HUDEP-2 (cell line): ENCODE measurements around the gene ROR2.
"Not testable (repeated sequence)": the region's sequence is repeated elsewhere in the genome, so short reads cannot be mapped to it uniquely, and the experiment has no call there.

Experiments used
- DNase-seq, 76 experiments: peaks; one replicate each; lab custom pipeline; 2025; ENCODE audit not compliant: unreplicated experiment in 76 of 76; lab: John Stamatoyannopoulos, UW

ROR2 gene

DNA sequence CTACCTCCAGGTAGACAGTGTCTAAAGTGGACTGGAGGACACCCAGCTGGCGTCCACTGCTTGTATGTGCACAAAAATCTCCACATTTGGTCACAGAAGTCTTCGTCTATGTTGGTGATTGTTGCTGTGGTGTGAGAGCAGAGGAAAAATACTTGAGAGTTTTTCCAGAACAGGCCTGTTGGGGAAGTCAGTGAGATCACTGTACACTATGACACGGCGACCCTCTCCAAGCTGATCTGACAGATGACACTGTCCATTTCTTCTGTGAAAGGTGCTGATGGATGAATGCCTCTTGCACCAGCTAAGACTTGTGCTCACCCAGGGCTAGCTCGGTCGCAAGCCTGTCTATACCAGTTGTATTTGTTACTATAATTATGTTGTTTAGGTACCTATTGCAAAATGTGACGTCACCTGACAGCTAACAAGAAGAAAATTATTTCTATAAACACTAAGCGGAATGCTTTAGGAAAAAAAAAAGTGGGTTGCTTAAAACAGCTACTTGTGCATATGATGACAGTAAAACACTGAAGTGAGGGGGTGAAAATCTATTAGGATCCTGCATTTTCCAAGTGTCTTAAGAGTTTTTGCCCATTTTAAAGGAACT lies 142.3 kb downstream of the ROR2 start:
- DNase-seq = no peak

DNA sequence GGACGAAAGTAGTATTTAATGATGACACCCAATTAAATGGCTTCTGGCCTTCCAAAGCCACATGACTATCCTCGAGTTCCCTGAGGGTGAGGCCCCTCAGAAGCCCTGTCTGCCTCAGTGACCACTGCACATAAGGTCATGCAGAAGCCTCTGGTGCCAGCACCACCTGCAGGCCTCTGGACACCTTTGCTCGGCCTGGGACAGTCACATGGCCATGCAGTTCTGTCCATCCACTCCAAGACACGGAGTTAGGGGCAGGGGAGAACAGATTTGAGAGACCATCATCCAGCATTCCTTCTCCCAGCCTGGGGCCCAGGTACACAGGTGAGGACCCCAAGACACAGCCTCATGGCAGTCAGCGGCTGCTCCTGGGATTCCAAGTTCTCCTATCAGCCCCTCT lies 145.0 kb downstream of the ROR2 start:
- no peak for DNase-seq

DNA sequence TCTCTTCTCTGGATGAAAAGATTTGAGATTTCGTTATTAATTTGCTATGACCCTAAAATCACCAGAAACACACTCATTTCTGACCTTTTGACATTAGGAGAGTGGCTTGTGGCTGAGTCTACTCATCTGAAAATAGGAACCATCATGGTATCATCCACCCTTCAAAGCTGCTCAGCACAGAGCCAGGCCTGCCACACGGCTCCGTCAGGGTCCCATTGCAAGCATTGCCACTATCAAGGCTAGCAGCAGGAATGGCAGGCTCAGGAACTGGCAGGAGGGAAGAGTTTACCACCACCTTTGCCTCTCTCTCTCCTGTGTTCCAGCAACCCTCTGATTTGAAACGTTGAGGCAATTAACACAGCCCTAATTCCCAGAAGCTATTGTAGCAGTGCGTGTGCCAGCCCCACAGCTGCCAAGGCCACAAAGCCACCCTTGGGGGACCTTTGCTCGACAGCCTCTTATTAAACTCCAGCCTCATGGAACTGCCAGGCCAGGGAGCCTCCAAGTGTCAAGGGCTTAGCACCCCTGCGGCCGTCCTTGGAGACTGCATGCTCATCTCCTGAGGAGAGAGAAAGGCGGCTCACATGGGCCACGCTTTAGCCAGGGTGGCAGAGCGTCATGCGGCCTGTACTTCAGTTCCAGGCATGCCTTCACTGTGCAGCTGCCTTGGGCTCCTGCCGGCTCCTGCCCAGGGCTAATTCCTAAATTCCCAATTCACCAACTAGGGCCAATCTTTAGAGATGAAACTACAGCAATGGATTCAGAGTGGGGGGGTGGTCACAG lies 145.9 kb downstream of the ROR2 start:
- DNase-seq = no peak

DNA sequence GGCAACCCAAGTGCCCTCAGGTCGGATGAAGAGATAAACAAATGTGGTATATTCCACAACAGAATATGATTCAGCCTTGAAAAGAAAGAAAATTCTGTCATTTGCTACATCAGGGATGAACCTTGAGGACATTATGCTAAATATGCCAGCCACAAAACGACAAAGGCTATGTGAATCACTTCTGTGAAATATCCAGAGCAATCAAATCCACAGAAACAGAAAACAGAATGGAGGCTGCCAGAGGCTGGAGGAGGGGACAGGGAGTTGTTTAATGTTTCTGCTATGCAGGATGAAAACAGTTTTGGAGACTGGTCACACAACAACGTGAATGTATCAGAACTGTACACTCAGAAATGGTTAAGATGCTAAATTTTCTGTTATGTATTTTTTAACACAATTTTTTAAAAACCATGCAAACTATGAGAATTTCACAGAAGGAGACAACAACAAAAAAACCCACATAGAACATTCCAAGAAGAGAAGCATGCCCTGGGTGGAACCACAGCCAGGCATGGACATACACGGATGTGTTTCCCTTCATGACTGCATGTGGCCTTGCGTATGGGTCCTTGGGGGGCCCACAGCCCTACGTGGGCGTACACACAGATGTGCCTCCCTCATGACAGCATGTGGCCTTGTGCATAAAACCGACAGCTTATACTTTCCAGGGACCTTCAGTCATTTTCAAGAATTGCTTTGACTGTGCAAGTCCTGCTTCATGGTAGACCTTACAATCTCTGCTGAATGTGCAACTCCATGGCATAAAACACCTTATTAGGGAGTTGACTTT lies 146.7 kb downstream of the ROR2 start:
- DNase-seq = no peak

DNA sequence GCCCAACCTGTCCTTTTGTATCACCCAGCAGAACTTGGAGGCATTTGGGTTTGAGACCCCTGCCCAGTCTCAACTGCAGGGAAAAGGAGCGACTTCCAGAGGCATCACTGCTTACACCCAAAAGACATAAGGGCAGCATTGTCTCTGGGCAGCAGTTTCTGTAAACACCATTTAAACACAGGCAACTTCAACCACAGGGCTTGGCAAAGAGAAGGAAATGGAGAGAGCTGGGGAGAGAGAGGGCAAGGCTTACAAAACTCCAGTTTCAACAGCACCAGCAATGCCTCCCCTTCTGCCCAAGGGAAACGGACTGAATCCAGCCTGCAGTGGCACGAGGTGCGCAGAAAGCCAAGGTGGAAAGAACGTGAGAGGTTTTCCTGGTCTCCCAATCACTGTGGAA lies 147.6 kb downstream of the ROR2 start:
- DNase-seq = no peak

DNA sequence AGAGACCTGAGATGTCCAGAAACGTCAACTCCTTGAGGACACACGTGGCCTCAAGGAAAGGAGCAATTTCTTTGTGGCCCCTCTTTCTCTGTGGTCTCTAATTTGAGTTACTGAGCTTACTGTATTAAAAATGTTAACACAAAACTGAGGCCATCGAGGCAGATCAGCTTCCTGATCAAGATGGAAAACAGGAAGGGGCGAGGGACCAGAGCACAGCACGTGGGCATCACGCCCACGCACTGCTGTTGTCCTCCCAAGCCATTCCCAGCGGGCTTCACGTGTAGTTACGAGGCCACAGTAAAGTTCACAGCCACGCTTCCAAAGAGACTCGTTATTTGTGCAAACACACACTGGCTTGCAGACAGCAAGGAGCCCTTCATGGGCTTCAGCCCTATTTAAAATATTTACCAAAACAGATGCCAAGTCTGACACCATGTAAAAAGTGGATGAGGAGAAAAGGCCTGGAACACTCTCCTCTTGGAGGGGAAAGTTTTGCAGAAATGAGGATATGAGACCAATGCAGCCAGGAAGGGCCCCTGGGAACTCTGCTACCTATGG lies 149.5 kb downstream of the ROR2 start:
- no peak for DNase-seq

DNA sequence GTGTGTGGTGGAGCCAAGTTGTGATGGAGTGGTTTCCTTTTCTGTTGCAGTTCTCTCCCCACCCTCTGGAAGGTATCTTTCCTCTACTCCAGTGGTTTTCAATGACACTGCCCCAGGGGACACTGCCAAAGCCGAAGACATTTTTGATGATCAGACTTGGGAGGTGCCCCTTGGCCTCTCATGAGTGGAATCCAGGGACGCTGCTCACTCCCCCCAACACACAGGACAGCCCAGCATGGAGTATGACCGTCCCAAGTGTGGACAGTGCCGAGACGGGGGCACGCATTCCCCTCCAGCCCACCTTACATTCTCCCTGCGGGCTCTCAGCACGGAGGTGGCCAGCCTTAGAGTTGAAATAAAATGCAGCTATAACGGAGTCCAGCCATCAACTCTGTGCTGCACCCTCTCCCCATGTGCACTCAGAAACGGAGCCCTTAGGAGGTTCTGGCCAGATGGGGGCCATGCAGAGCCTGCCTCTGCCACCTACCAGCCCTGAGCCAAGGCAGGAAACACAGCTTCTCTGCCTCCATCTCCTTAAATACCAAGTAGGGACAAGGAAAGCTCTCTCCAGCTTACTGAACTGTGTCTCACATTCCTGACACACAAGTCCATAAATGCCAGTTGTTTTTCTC lies 150.8 kb downstream of the ROR2 start:
- no peak for DNase-seq

DNA sequence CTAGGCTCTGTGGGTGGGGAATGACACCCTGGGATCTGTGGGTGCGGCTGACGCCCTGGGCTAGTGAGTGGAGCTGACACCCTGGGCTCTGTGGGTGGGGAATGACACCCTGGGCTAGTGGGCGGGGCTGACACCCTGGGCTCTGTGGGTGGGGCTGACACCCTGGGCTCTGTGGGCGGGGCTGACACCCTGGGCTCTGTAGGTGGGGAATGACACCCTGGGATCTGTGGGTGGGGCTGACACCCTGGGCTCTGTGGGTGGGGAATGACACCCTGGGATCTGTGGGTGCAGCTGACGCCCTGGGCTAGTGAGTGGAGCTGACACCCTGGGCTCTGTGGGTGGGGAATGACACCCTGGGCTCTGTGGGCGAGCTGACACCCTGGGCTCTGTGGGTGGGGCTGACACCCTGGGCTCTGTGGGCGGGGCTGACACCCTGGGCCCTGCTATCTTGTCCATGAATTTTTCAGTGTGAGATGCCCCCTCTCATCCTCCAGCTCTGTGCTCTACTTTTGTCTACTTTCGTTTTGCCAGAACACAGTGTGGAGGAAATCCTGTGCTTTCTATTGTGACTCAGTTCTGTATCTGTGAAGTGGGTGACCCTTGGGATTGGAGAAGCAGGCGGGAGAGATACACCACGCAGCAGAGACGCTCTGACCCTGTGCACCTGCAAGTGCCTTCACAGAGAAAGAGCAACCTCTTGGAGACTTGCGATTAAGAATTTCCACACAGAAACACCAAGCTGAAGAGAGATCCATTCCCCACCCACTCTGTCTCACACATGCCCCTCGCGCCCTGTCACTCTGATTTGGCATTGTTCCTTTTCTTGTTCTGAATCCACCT lies 151.5 kb downstream of the ROR2 start:
- peak in 60 of 76 experiments; percentile 12 to 89 (median 70) for DNase-seq

DNA sequence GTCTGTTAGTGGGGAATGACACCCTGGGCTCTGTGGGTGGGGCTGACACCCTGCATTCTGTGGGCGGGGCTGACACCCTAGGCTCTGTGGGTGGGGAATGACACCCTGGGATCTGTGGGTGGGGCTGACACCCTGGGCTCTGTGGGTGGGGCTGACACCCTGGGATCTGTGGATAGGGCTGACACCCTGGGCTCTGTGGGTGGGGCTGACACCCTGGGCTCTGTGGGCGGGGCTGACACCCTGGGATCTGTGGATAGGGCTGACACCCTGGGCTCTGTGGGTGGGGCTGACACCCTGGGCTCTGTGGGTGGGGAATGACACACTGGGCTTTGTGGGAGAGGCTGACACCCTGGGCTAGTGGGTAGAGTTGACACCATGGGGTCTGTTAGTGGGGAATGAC lies 152.5 kb downstream of the ROR2 start:
- not testable (repeated sequence) for DNase-seq

DNA sequence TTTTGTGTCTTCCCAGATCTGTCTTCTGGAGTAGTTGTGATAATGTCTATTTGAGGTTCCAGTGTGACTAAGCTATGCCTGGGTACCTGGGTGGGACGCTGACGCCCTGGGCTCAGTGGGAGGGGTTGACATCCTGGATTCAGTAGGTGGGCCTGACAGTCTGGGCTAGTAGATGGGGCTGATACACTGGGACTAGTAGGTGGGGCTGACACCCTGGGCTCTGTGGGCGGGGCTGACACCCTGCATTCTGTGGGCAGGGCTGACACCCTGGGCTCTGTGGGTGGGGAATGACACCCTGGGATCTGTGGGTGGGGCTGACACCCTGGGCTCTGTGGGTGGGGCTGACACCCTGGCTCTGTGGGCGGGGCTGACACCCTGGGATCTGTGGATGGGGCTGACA lies 153.5 kb downstream of the ROR2 start:
- DNase-seq = peak in 69 of 76 experiments; percentile 12 to 93 (median 71)

DNA sequence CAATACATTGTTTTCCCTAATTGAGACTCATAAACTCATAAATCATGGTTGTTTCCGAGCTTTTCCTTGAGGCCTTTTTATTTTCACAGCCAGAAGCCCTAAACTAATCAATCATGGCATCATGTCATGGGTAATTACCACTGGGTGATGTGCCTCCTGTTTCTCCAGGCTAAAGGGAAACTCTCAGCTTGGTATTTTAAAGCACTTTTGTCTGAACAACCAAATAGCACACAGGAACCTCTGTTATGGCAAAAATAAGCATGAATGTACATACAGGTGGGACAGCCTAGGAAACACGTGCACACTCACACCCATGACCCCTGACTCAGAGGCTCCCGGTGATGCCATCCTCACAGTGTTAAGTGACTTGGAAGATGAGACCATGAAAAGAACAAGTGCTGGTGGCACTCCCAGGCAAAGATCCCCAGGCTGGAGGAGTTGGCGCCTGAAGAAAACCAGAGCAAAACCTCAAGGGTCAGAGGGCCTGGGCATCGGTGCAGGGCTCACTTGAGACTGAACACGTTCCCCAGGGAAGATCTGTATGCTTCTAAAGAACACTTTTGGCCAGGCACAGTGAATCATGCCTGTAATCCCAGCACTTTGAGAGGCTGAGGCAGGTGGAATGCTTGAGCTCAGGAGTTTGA lies 154.3 kb downstream of the ROR2 start:
- DNase-seq = no peak

DNA sequence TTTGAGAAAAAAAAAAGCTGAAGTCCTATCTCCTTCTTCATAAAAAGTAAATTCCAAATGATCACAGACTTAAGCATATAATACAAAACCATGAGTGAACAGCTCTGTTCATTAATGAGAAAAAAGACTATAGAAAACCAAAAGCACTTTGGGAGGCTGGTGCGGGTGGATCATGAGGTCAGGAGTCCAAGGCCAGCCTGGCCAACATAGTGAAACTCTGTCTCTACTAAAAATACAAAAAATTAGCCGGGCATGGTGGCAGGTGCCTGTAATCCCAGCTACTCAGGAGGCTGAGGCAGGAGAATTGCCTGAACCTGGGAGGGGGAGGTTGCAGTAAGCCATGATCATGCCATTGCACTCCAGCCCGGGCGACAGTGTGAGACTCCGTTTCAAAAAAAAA lies 156.7 kb downstream of the ROR2 start:
- not testable (repeated sequence) for DNase-seq

DNA sequence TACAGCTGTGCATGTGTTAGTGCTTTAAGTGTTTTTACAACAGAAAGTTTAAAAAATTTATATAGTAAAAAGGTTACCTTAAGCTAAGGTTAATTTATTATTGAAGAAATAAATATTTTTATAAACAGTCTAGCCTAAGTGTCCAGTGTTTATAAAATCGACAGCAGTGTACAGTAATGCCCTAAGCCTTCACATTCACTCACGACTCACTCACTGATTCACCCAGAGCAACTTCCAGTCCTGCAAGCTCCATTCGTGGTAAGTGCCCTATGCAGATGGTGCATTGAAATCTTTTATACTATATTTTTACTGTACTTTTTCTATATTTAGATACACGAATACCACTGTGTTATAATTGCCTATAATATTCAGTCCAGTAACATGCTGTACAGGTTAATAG lies 159.1 kb downstream of the ROR2 start:
- DNase-seq = no peak

DNA sequence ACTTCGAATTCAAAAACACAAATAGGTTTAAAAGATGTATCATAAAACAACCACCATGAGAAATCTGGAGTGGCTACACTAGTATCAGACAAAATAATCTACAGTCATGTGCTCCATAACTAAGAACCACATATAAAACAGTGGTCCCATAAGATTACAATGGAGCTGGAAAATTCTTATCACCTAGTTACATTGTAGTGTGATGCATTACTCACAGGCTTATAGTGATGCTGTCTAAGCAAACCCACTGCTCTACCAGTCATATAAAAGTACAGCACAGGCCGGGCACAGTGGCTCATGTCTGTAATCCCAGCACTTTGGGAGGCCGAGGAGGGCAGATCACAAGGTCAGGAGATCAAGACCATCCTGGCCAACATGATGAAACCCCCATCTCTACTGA lies 160.1 kb downstream of the ROR2 start:
- peak in 8 of 76 experiments; percentile 11 to 42 (median 23) for DNase-seq

DNA sequence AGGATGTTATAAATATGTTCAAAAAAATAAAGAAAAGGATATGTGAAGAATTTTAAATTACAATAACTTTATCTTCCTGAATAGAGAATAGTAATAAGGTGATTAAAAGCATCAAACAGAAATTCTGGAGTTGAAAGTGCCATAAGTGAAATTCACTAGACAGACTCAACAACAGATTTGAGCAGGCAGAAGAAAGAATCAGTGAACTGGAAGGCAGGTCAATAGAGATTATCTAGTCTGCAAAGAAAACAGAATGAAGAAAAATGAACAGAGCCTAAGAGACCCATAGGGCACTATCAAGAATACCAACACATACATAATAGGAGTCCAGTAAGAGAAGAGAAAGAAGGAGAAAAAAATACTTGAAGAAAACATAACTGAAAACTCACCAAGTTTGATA lies 162.1 kb downstream of the ROR2 start:
- DNase-seq = no peak

DNA sequence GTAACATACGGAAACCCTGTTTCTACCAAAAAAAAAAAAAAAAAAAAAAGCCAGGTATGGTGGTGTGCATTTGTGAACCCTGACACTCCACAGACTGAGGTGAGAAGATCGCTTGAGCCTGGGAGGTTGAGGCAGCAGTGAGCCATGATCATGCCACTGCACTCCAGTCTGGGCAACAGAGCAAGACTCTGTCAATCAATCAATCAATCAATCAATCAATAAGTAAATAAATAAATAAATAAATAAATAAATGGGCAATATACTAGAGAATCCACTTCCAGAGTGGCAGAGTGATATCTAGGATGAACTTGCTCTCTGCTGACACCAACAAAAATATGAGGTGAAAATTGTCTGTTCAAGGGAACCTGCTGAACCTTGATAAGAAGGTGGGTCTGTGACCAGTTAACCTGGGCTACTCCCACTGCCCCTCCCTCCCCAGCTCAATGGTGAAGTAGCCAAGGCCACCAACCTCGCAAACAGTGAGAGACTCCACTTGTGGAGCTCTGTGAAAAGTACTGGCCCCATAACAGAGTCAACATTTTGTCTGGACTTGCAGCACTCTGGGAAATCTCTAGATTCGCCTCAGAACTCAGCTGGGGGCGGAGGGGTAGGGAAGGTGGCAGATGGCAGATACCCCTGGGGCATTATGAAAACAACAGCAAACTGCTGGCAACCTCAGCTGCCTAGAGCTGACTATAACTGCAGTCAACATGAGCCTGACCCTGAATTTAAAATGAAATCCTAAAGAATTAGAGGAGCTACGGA lies 163.7 kb downstream of the ROR2 start:
- DNase-seq = peak in 13 of 76 experiments; percentile 9 to 25 (median 16)

DNA sequence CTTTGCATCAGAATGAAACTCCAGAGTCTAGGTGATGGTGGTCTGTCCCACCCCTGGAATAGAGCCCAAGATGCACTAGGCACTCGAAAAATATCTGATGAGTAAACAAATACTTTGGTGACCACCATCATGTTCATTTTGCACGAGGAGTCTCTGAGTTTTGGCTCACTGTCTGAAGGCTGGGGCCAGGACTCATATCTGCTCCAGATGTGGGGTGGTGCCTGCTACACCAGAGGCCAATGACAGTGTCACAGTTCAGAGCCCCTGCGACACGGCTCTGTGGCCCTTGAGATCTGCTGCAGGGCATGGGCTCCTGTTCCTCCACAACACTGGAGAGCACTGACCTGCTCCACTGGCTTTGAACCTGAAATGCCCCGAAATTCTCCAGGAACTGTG lies 164.6 kb downstream of the ROR2 start:
- peak in 70 of 76 experiments; percentile 20 to 76 (median 53) for DNase-seq

DNA sequence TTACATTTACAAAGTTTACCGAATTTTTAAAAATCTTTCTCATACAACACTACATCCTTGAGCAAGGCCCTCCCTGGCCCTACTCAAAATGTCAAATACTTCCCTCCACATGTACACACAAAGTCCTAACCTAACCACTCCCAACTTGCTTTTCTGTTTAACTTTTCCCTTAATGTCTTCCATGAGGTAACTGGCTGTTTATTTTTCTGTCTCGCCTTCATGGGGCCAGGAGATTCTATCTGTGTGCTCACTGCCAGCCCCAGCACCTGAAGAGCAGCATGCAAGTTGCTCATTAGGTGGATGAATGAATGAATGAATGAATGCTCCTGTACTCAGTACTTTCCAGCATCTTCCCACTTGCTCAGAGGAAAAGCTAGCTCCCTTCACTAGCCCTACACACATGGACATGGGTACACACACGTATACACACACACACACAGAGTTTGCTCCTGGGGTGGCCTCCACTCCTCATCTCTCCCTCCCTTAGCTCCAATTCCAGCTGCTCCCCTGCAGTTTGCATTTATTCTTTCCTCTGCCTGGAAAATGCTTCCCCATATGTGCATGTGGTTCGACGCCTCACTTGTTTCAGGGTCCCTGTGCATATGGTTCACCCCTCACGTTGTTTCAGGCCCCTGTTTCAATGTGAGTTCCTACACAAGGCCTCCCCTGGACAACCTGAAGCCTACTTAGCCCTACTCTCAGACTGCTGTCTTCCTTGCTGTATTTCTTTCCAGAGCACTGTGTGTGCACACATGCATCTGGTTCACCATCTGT lies 165.2 kb downstream of the ROR2 start:
- DNase-seq = no peak
